ENCODE measurements around the gene RNF183.

GRCh38 chr9:113319054-113319453 lies 15.9 kb upstream of the RNF183 start:
- TF ChIP-seq CTCF (IDR thresholded peaks at IDR 0.05; ENCODE audit: insufficient read depth, low read length, poor library complexity, severe bottlenecking), result no peak
- no peak for TF ChIP-seq EZH2phosphoT487 (conservative IDR thresholded peaks at IDR 0.05; ENCODE audit: low read length)
